Mammary epithelial cell (primary cell): ENCODE results near the gene RGS17.

Experiments
- EZH2 ChIP-seq: IDR thresholded peaks from 2 replicates; pipeline ENCODE4 v1.6.1; 2012; ENCODE audit warnings: low read length, inconsistent platforms, borderline replicate concordance
- TF ChIP-seq, protein P1 (sequence below), 2 donors: IDR thresholded peaks in 1 of 2; conservative IDR thresholded peaks in 1 of 2; 2 replicates each; pipeline ENCODE4 v1.5.1; 2011 to 2012; ENCODE audit warnings: inconsistent platforms in 2 of 2, low read length in 2 of 2, mild to moderate bottlenecking in 2 of 2, control low read depth in 1 of 2, low read depth in 1 of 2; ENCODE audit not compliant: insufficient read depth in 1 of 2; ENCODE audit errors: extremely low read depth in 1 of 2

- TF ChIP-seq, protein P1, sequence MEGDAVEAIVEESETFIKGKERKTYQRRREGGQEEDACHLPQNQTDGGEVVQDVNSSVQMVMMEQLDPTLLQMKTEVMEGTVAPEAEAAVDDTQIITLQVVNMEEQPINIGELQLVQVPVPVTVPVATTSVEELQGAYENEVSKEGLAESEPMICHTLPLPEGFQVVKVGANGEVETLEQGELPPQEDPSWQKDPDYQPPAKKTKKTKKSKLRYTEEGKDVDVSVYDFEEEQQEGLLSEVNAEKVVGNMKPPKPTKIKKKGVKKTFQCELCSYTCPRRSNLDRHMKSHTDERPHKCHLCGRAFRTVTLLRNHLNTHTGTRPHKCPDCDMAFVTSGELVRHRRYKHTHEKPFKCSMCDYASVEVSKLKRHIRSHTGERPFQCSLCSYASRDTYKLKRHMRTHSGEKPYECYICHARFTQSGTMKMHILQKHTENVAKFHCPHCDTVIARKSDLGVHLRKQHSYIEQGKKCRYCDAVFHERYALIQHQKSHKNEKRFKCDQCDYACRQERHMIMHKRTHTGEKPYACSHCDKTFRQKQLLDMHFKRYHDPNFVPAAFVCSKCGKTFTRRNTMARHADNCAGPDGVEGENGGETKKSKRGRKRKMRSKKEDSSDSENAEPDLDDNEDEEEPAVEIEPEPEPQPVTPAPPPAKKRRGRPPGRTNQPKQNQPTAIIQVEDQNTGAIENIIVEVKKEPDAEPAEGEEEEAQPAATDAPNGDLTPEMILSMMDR (conservative IDR thresholded peaks at IDR 0.05 in 1 of 2, IDR thresholded peaks at IDR 0.05 in 1 of 2; ENCODE audit: extremely low read depth in 1 of 2, insufficient read depth in 1 of 2, low read depth in 1 of 2, low read length in 2 of 2) = no peak
- no peak for TF ChIP-seq EZH2
Measured at GRCh38 chr6:153073841-153074240, 57.2 kb downstream of the RGS17 start.
